Sigmoid colon (tissue), 7 donors: ENCODE measurements around the gene ACOXL. TPM values are rescaled to one million over a fixed set of nuclear protein-coding genes. Genes with fewer than 3 reads are reported as not detected.

ENCODE experiments used
- DNase-seq: peaks from one replicate; pipeline ENCODE4 v3.0.0-alpha.2; 2019
- H3K27ac ChIP-seq, 4 donors: fragments of 200-600 bp; sonication (generic); one replicate each; pipeline ENCODE4 v1.5.1; 2016 to 2019; ENCODE audit warnings: mild to moderate bottlenecking in 1 of 4
- H3K27me3 ChIP-seq, 3 donors: fragments of 200-600 bp; sonication (generic); one replicate each; pipeline ENCODE4 v1.5.1; 2019; ENCODE audit warnings: mild to moderate bottlenecking in 1 of 3
- H3K36me3 ChIP-seq, 4 donors: fragments of 200-600 bp; sonication (generic); one replicate each; pipeline ENCODE4 v1.5.1; 2016 to 2019
- H3K4me1 ChIP-seq, 4 donors: fragments of 200-600 bp; sonication (generic); one replicate each; pipeline ENCODE4 v1.5.1; 2017 to 2019
- H3K4me3 ChIP-seq, 4 donors: fragments of 200-600 bp; sonication (generic); one replicate each; pipeline ENCODE4 v1.5.1; 2017 to 2019; ENCODE audit warnings: mild to moderate bottlenecking in 2 of 4, moderate library complexity in 1 of 4
- H3K9me3 ChIP-seq, 4 donors: fragments of 200-600 bp in 3 of 4; sonication (generic) in 3 of 4; one replicate each; pipeline versions ENCODE4 v1.5.1 to v1.6.1; 2013 to 2019
- CTCF ChIP-seq, 4 experiments: fragments of 450-650 bp in 3 of 4; fragments of 200-600 bp in 1 of 4; IDR thresholded peaks; one replicate each; pipeline ENCODE4 v1.5.1; 2016 to 2019; ENCODE audit warnings: antibody characterized with exemption in 4 of 4, mild to moderate bottlenecking in 3 of 4, moderate library complexity in 2 of 4
- EP300 ChIP-seq, 4 donors: sonication (generic); formaldehyde crosslinking; IDR thresholded peaks; one replicate each; pipeline ENCODE4 v1.6.1; 2017; ENCODE audit warnings: antibody characterized with exemption in 4 of 4
- POLR2A ChIP-seq, 2 donors: fragments of 450-650 bp; IDR thresholded peaks; one replicate each; pipeline ENCODE4 v1.6.1; 2016; ENCODE audit warnings: antibody characterized with exemption in 2 of 2, mild to moderate bottlenecking in 2 of 2, moderate library complexity in 2 of 2
- POLR2AphosphoS5 ChIP-seq, 4 donors: sonication (generic); formaldehyde crosslinking; IDR thresholded peaks; one replicate each; pipeline ENCODE4 v1.6.1; 2017; ENCODE audit warnings: antibody characterized with exemption in 4 of 4
- WGBS, 2 donors: extraction: QIAGEN DNeasy Blood & Tissue Kit; methylation state at CpG; one replicate each; pipeline ENCODE4 v1.1.7; 2013; 5-methylcytosine and 5-hydroxymethylcytosine counted together
- intact Hi-C: fragments of 100-400 bp; cut with DNase I; formaldehyde crosslinking; loops from one replicate; pipeline ENCODE4 v1.15.1; 2023
- polyA plus RNA-seq, 3 donors: library from polyadenylated mRNA; stranded (reverse); fragments of 200-250 nt; gene quantifications; one replicate each; pipeline ENCODE4 v1.2.3, GENCODE V29; 2013
- total RNA-seq, 4 donors: library from RNA; depleted of rRNA; stranded (reverse); fragments of >200 nt; gene quantifications; one replicate each; pipeline ENCODE4 v1.1.0, GENCODE V29; 2016
- donor health status: healthy with polysubstance abuse.
- donor health status: Bipolar disorder and iron deficiency.
- donor health status: healthy.

The ACOXL gene
- total and polyA plus RNA-seq, 7 donors, result 0.45 TPM; not detected in 6

- 95% methylated on average over 5 of the region's 5 CpGs for WGBS, 2 donors
- intact Hi-C loops, result no loop called here
- DNase-seq, result no peak
- no peaks in the 10 kb centered on the region for H3K36me3 ChIP-seq
- H3K4me1 ChIP-seq, result no peaks in the 10 kb centered on the region
- TF ChIP-seq EP300 (IDR thresholded peaks at IDR 0.05) (no peak), POLR2AphosphoS5 (IDR thresholded peaks at IDR 0.05) (no peak), CTCF (IDR thresholded peaks at IDR 0.05) (no peak), POLR2A (IDR thresholded peaks at IDR 0.05) (no peak)
- H3K4me3 ChIP-seq, result no peak overlapping the region
- no peaks in the 10 kb centered on the region for H3K27me3 ChIP-seq
- no peak overlapping the region for H3K27ac ChIP-seq
- H3K9me3 ChIP-seq, result no peaks in the 10 kb centered on the region
Observed at GRCh38 chr2:111046670-111047069, 314.3 kb downstream of the ACOXL start.

- Histone ChIP-seq H3K4me3 (no peak overlapping the region), H3K9me3 (no peaks in the 10 kb centered on the region), H3K27me3 (no peaks in the 10 kb centered on the region), H3K4me1 (no peaks in the 10 kb centered on the region), H3K27ac (no peak overlapping the region), H3K36me3 (no peaks in the 10 kb centered on the region)
- DNase-seq, result no peak
- TF ChIP-seq CTCF (IDR thresholded peaks at IDR 0.05) (no peak), POLR2AphosphoS5 (IDR thresholded peaks at IDR 0.05) (no peak), EP300 (IDR thresholded peaks at IDR 0.05) (no peak), POLR2A (IDR thresholded peaks at IDR 0.05) (no peak)
- intact Hi-C loops, result no loop called here
- 42 to 64% methylated on average over 12 of the region's 12 CpGs for WGBS, 2 donors
Observed at GRCh38 chr2:111048856-111049768, 316.7 kb downstream of the ACOXL start.

GRCh38 chr2:111049792-111050640, 317.6 kb downstream of the ACOXL start:
- TF ChIP-seq POLR2A (IDR thresholded peaks at IDR 0.05) (no peak), CTCF (IDR thresholded peaks at IDR 0.05) (no peak), EP300 (IDR thresholded peaks at IDR 0.05) (no peak), POLR2AphosphoS5 (IDR thresholded peaks at IDR 0.05) (no peak)
- WGBS, 2 donors, result 37 to 60% methylated on average over 8 of the region's 8 CpGs
- H3K27me3 ChIP-seq, result no peaks in the 10 kb centered on the region
- DNase-seq, result no peak
- no peak overlapping the region for H3K27ac ChIP-seq
- H3K4me3 ChIP-seq, result no peak overlapping the region
- no peaks in the 10 kb centered on the region for H3K36me3 ChIP-seq
- H3K4me1 ChIP-seq, result no peaks in the 10 kb centered on the region
- H3K9me3 ChIP-seq, result no peaks in the 10 kb centered on the region
- intact Hi-C loops, result no loop called here

- no peak overlapping the region for H3K27ac ChIP-seq
- H3K9me3 ChIP-seq, result no peaks in the 10 kb centered on the region
- TF ChIP-seq POLR2A (IDR thresholded peaks at IDR 0.05) (no peak), POLR2AphosphoS5 (IDR thresholded peaks at IDR 0.05) (no peak), CTCF (IDR thresholded peaks at IDR 0.05) (no peak), EP300 (IDR thresholded peaks at IDR 0.05) (no peak)
- WGBS, 2 donors, result 54 to 69% methylated on average over 9 of the region's 9 CpGs
- H3K4me1 ChIP-seq, result no peaks in the 10 kb centered on the region
- DNase-seq, result no peak
- no peaks in the 10 kb centered on the region for H3K36me3 ChIP-seq
- no peak overlapping the region for H3K4me3 ChIP-seq
- no peaks in the 10 kb centered on the region for H3K27me3 ChIP-seq
- intact Hi-C loops, result no loop called here
Observed at GRCh38 chr2:111050701-111051376, 318.5 kb downstream of the ACOXL start.
